Tibial nerve (tissue), 3 donors: Measurements from ENCODE around the gene ZNF486.

Experiments used
- POLR2A ChIP-seq, 2 donors: fragments of 450-650 bp; IDR thresholded peaks; one replicate each; pipeline ENCODE4 v1.6.1; 2017; ENCODE audit warnings: antibody characterized with exemption in 2 of 2, mild to moderate bottlenecking in 2 of 2, moderate library complexity in 2 of 2
- TF ChIP-seq, protein P1 (sequence below), 5 experiments: fragments of 200-600 bp in 3 of 5; fragments of 450-650 bp in 2 of 5; sonication (generic) in 3 of 5; IDR thresholded peaks; one replicate each; pipeline ENCODE4 v1.5.1; 2016 to 2019; ENCODE audit warnings: antibody characterized with exemption in 5 of 5, mild to moderate bottlenecking in 3 of 5, moderate library complexity in 2 of 5

DNA sequence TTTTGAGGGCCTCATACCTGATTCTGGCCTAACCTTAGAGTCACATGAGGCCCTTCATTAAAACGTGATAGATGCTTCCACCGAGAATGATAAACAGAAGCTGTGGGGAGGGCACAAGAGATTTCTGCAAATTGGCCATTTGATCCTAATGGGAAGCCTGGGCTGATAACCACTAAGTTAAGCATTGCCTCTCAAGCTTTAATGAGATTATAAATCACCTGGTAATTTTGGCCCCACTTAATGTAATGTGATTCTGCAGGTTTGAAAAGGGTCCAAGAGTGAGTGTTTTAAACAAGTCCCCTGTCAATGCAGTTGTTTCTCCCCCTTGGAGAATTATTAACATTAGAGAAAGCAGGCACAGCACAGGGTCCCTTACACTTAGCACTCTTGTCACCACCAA, 42.0 kb downstream of the ZNF486 start:
- TF ChIP-seq POLR2A (IDR thresholded peaks at IDR 0.05), result no peak
- TF ChIP-seq, protein P1, sequence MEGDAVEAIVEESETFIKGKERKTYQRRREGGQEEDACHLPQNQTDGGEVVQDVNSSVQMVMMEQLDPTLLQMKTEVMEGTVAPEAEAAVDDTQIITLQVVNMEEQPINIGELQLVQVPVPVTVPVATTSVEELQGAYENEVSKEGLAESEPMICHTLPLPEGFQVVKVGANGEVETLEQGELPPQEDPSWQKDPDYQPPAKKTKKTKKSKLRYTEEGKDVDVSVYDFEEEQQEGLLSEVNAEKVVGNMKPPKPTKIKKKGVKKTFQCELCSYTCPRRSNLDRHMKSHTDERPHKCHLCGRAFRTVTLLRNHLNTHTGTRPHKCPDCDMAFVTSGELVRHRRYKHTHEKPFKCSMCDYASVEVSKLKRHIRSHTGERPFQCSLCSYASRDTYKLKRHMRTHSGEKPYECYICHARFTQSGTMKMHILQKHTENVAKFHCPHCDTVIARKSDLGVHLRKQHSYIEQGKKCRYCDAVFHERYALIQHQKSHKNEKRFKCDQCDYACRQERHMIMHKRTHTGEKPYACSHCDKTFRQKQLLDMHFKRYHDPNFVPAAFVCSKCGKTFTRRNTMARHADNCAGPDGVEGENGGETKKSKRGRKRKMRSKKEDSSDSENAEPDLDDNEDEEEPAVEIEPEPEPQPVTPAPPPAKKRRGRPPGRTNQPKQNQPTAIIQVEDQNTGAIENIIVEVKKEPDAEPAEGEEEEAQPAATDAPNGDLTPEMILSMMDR (IDR thresholded peaks at IDR 0.05), result no peak
